Heart right ventricle (tissue), 16 donors: ENCODE results near the gene MIPEP. TPM values are rescaled to one million over a fixed set of nuclear protein-coding genes. Genes with fewer than 3 reads are reported as not detected.
"Not testable (repeated sequence)": the region's sequence is repeated elsewhere in the genome, so short reads cannot be mapped to it uniquely, and the experiment has no call there.

Experiments
- ATAC-seq, 8 donors: fragments of 200-7000 bp; cut with Tn5 transposase; one replicate each; pipeline ENCODE4 v1.9.1; 2020; ENCODE audit warnings: mild to moderate bottlenecking in 8 of 8, moderate library complexity in 8 of 8, moderate number of reproducible peaks in 1 of 8
- DNase-seq, 2 donors: peaks; one replicate each; pipeline ENCODE4 v3.0.0-alpha.2; 2020
- H3K27ac ChIP-seq, 10 donors: fragments of 200-600 bp; sonication (generic) in 2 of 10; one replicate each; pipeline versions ENCODE4 v1.5.0 to v1.8.0; 2020 to 2022; ENCODE audit warnings: mild to moderate bottlenecking in 3 of 10
- H3K27me3 ChIP-seq, 7 donors: fragments of 200-600 bp; one replicate each; pipeline ENCODE4 v1.8.0; 2021 to 2022; ENCODE audit warnings: mild to moderate bottlenecking in 2 of 7
- H3K36me3 ChIP-seq, 9 donors: fragments of 200-600 bp; sonication (generic) in 1 of 9; one replicate each; pipeline versions ENCODE4 v1.5.0 to v1.8.0; 2020 to 2022; ENCODE audit warnings: mild to moderate bottlenecking in 2 of 9
- H3K4me1 ChIP-seq, 9 donors: fragments of 200-600 bp; sonication (generic) in 1 of 9; one replicate each; pipeline versions ENCODE4 v1.5.0 to v1.8.0; 2020 to 2022; ENCODE audit warnings: mild to moderate bottlenecking in 4 of 9
- H3K4me3 ChIP-seq, 10 donors: fragments of 200-600 bp; sonication (generic) in 2 of 10; one replicate each; pipeline versions ENCODE4 v1.5.0 to v1.8.0; 2020 to 2022; ENCODE audit warnings: mild to moderate bottlenecking in 7 of 10, moderate library complexity in 2 of 10
- H3K9me3 ChIP-seq, 11 donors: fragments of 200-600 bp in 10 of 11; sonication (generic) in 2 of 11; one replicate each; pipeline versions ENCODE4 v1.5.0 to v1.8.0; 2013 to 2022; ENCODE audit warnings: mild to moderate bottlenecking in 2 of 11, control low read depth in 1 of 11, moderate library complexity in 1 of 11
- WGBS, 2 donors: extraction: QIAGEN DNeasy Blood & Tissue Kit; methylation state at CpG; one replicate each; pipeline ENCODE4 v1.1.7; 2013; ENCODE audit warnings: inconsistent platforms in 1 of 2; 5-methylcytosine and 5-hydroxymethylcytosine counted together
- intact Hi-C, 10 donors: fragments of 100-400 bp; cut with DNase I; formaldehyde crosslinking; loops; one replicate each; pipeline versions ENCODE4 v1.11.1 to v1.14.2; 2022
- polyA plus RNA-seq, 2 donors: library from polyadenylated mRNA; stranded (reverse); fragments of 200-250 nt; gene quantifications; one replicate each; pipeline ENCODE4 v1.2.3, GENCODE V29; 2013
- total RNA-seq, 10 donors: library from RNA; stranded (reverse); fragmentation: NEBNext Ultra II Directional in 3 of 10; extraction: Animal tissue kit (Norgen Biotek cat#: 25700) in 3 of 10; gene quantifications; one replicate each; pipeline versions ENCODE4 v1.2.1 to v1.2.4, GENCODE V29; 2021 to 2023
- TF ChIP-seq, protein P1 (sequence below), 9 donors: fragments of 200-600 bp; sonication (generic) in 2 of 9; IDR thresholded peaks; one replicate each; pipeline versions ENCODE4 v1.5.0 to v1.8.0; 2021 to 2022; ENCODE audit warnings: antibody characterized with exemption in 9 of 9, mild to moderate bottlenecking in 5 of 9, moderate library complexity in 1 of 9
- donor health status: Arrhythmogenic right ventricular cardiomyopathy.
- donor health status: ischemic (EF 13 %, LVEDD 7.1; RV severe dilation, severe dysfunction).
- donor health status: healthy with polysubstance abuse.
- donor health status: DM: no; HTN: yes; CAD: no.
- donor health status: DM: no; HTN: no; CAD: no.
- donor health status: ischemic (EF 25% LVEDD 6.9; RV normal size, moderate dysfunction).
- donor health status: ischemic (EF 25% LVEDD 5.7; RV mildly dilated, moderate dysfunction).
- donor health status: healthy.
- donor health status: DM: yes; HTN: yes; CAD: no.
- donor health status: Ischemic cardiomyopathy.
- donor health status: ischemic (EF 35%, LVEDD 5.7; RV mildly dilated, moderate dysfunction).
- donor health status: nonischemic (EF 11% LVEDD 7.7; RV severe dilation, severe dysfunction).
- donor health status: DM: yes; HTN: yes; CAD: no.
- donor health status: PGD.
- donor health status: ischemic (EF 29% LVEDD 5.4; RV normal size, mild dysfunction).
- donor health status: nonischemic (EF 23%, LVEDD 6.1; RV moderate dilation, normal function).

Gene MIPEP
- total and polyA plus RNA-seq, 12 donors, result 23.4 to 83.4 (median 44.1) TPM

GRCh38 chr13:23749288-23749873 lies 139.8 kb downstream of the MIPEP start:
- H3K4me1 ChIP-seq, result peaks cover 0 to 11% (median 0%) of the 10 kb centered on the region in 9 donors
- intact Hi-C loops, result no loop called here
- 89 to 93% methylated on average over 8 of the region's 8 CpGs for WGBS, 2 donors
- H3K27ac ChIP-seq, result no peak overlapping the region
- TF ChIP-seq, protein P1, sequence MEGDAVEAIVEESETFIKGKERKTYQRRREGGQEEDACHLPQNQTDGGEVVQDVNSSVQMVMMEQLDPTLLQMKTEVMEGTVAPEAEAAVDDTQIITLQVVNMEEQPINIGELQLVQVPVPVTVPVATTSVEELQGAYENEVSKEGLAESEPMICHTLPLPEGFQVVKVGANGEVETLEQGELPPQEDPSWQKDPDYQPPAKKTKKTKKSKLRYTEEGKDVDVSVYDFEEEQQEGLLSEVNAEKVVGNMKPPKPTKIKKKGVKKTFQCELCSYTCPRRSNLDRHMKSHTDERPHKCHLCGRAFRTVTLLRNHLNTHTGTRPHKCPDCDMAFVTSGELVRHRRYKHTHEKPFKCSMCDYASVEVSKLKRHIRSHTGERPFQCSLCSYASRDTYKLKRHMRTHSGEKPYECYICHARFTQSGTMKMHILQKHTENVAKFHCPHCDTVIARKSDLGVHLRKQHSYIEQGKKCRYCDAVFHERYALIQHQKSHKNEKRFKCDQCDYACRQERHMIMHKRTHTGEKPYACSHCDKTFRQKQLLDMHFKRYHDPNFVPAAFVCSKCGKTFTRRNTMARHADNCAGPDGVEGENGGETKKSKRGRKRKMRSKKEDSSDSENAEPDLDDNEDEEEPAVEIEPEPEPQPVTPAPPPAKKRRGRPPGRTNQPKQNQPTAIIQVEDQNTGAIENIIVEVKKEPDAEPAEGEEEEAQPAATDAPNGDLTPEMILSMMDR (IDR thresholded peaks at IDR 0.05), result no peak
- DNase-seq (no peak), ATAC-seq (no peak)
- no peak overlapping the region for H3K4me3 ChIP-seq
- no peaks in the 10 kb centered on the region for H3K9me3 ChIP-seq
- no peaks in the 10 kb centered on the region for H3K27me3 ChIP-seq
- H3K36me3 ChIP-seq, result peaks cover 0 to 17% (median 0%) of the 10 kb centered on the region in 9 donors

GRCh38 chr13:23748109-23748990 lies 140.8 kb downstream of the MIPEP start:
- no peak overlapping the region for H3K27ac ChIP-seq
- H3K36me3 ChIP-seq, result peaks cover 0 to 17% (median 0%) of the 10 kb centered on the region in 9 donors
- intact Hi-C loops, result no loop called here
- WGBS, 2 donors, result 81 to 85% methylated on average over 7 of the region's 7 CpGs
- TF ChIP-seq, protein P1 (IDR thresholded peaks at IDR 0.05), result no peak
- no peak overlapping the region for H3K4me3 ChIP-seq
- DNase-seq (no peak), ATAC-seq (no peak)
- H3K27me3 ChIP-seq, result no peaks in the 10 kb centered on the region
- H3K9me3 ChIP-seq, result no peaks in the 10 kb centered on the region
- peaks cover 0 to 6% (median 0%) of the 10 kb centered on the region in 9 donors for H3K4me1 ChIP-seq

- DNase-seq, H3K9me3 ChIP-seq, H3K27me3 ChIP-seq, ATAC-seq, H3K4me1 ChIP-seq, H3K27ac ChIP-seq, intact Hi-C loops, H3K4me3 ChIP-seq: not testable (repeated sequence)
- peaks cover 0 to 16% (median 0%) of the 10 kb centered on the region in 9 donors for H3K36me3 ChIP-seq
- WGBS, 2 donors, result 95 to 97% methylated on average over 5 of the region's 5 CpGs
Observed at GRCh38 chr13:23746141-23746540, 143.1 kb downstream of the MIPEP start.

GRCh38 chr13:23744315-23744714 lies 144.9 kb downstream of the MIPEP start:
- H3K27ac ChIP-seq, result no peak overlapping the region
- H3K9me3 ChIP-seq, result no peaks in the 10 kb centered on the region
- TF ChIP-seq, protein P1 (IDR thresholded peaks at IDR 0.05), result no peak
- H3K4me3 ChIP-seq, result no peak overlapping the region
- peaks cover 0 to 4% (median 0%) of the 10 kb centered on the region in 9 donors for H3K4me1 ChIP-seq
- ATAC-seq (no peak), DNase-seq (no peak)
- intact Hi-C loops, result no loop called here
- no peaks in the 10 kb centered on the region for H3K27me3 ChIP-seq
- no peaks in the 10 kb centered on the region for H3K36me3 ChIP-seq
